NCI-H460 (cell line): ENCODE results near the gene KDM5C. TPM values are rescaled to one million over a fixed set of nuclear protein-coding genes. Genes with fewer than 3 reads are reported as not detected.

ENCODE experiments used
- DNase-seq: peaks from one replicate; pipeline ENCODE4 v3.0.0-alpha.2; 2016; ENCODE audit warnings: low read depth; ENCODE audit errors: extremely low read depth
- polyA plus RNA-seq: library from polyadenylated mRNA; depleted of rRNA; stranded (reverse); fragments of >200 nt; gene quantifications from 2 replicates; pipeline ENCODE4 v1.2.3, GENCODE V29; 2014; cell fraction: nucleus; rRNA removed
- total RNA-seq: library from RNA; depleted of rRNA; stranded (reverse); fragments of >200 nt; shearing (Covaris generic); gene quantifications from 2 replicates; pipeline ENCODE4 v1.2.3, GENCODE V29; 2014; rRNA removed

KDM5C gene
- total RNA-seq, result 65.5 and 78.6 TPM in 2 replicates
- 84.3 and 86.6 TPM in 2 replicates for polyA plus RNA-seq

- peak; percentile 93 for DNase-seq
Measured at GRCh38 chrX:53224860-53225797, at the start of gene KDM5C. KDM5C (minus strand) TSS chrX:53225207; CDS start chrX:53224889, 318 bp downstream.

- DNase-seq, result no peak
Measured at GRCh38 chrX:53272808-53273337, 47.9 kb upstream of the KDM5C start.

- no peak for DNase-seq
Measured at GRCh38 chrX:53269536-53270107, 44.6 kb upstream of the KDM5C start.

- no peak for DNase-seq
Measured at GRCh38 chrX:53268173-53268572, 43.2 kb upstream of the KDM5C start.

- no peak for DNase-seq
Measured at GRCh38 chrX:53266914-53267313, 41.9 kb upstream of the KDM5C start.

- DNase-seq, result no peak
Measured at GRCh38 chrX:53265771-53266574, 41.0 kb upstream of the KDM5C start.

- no peak for DNase-seq
Measured at GRCh38 chrX:53263597-53264094, 38.6 kb upstream of the KDM5C start.

- no peak for DNase-seq
Measured at GRCh38 chrX:53262918-53263394, 37.9 kb upstream of the KDM5C start.

GRCh38 chrX:53262189-53262917 lies 37.3 kb upstream of the KDM5C start:
- DNase-seq, result no peak

GRCh38 chrX:53261355-53261972 lies 36.5 kb upstream of the KDM5C start:
- no peak for DNase-seq

GRCh38 chrX:53260836-53261235 lies 35.8 kb upstream of the KDM5C start:
- no peak for DNase-seq

- DNase-seq, result no peak
Measured at GRCh38 chrX:53257670-53258423, 32.8 kb upstream of the KDM5C start.

GRCh38 chrX:53257166-53257565 lies 32.2 kb upstream of the KDM5C start:
- DNase-seq, result no peak

GRCh38 chrX:53256446-53257041 lies 31.5 kb upstream of the KDM5C start:
- no peak for DNase-seq

- DNase-seq, result no peak
Measured at GRCh38 chrX:53255738-53256191, 30.8 kb upstream of the KDM5C start.

- DNase-seq, result no peak
Measured at GRCh38 chrX:53254570-53255461, 29.8 kb upstream of the KDM5C start.
